Measurements from ENCODE around the gene MRTFB.
"Not testable (repeated sequence)": the region's sequence is repeated elsewhere in the genome, so short reads cannot be mapped to it uniquely, and the experiment has no call there.

DNA sequence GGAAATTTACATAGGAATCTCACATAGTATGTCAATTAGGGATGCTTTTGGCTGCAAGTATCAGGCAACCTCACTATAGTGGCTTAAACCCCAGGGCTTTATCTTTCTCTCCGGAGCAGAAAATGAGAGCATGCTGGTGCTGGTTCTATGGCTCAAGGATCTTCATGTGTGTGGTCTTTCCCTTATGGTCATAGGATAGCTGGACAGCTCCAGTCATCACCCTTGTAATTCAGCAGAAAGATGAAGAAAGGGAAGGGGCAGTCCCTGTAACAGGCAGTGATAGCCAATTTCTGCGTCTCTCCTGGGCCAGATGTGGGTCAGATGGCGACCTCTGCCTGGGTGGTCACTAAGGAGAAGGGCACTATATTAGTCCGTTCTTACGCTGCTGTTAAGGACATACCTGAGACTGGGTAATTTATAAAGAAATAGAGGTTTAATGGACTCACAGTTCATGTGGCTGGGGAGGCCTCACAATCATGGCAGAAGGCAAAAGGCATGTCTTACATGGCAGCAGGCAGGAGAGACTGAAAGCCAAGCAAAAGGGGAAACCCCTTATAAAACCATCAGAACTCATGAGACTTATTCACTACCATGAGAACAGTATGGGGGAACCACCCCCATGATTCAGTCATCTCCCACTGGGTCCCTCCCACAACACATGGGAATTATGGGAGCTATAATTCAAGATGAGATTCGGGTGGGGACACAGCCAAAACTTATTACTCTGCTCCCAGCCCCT is 23.8 kb upstream of the MRTFB start:
- not testable (repeated sequence) for TF ChIP-seq ZNF70 (CRISPR knock-in tag; IDR thresholded peaks at IDR 0.05); TOX (CRISPR knock-in tag; IDR thresholded peaks at IDR 0.05; ENCODE audit: borderline replicate concordance); ZNF8 (CRISPR knock-in tag; IDR thresholded peaks at IDR 0.05); SNAI2 (CRISPR knock-in tag; IDR thresholded peaks at IDR 0.05); GLIS3 (CRISPR knock-in tag; IDR thresholded peaks at IDR 0.05); RARB (CRISPR knock-in tag; IDR thresholded peaks at IDR 0.05); ZFP30 (CRISPR knock-in tag; IDR thresholded peaks at IDR 0.05); ARNTL (CRISPR knock-in tag; IDR thresholded peaks at IDR 0.05; ENCODE audit: borderline replicate concordance, low read depth)
- TF ChIP-seq, protein P1, sequence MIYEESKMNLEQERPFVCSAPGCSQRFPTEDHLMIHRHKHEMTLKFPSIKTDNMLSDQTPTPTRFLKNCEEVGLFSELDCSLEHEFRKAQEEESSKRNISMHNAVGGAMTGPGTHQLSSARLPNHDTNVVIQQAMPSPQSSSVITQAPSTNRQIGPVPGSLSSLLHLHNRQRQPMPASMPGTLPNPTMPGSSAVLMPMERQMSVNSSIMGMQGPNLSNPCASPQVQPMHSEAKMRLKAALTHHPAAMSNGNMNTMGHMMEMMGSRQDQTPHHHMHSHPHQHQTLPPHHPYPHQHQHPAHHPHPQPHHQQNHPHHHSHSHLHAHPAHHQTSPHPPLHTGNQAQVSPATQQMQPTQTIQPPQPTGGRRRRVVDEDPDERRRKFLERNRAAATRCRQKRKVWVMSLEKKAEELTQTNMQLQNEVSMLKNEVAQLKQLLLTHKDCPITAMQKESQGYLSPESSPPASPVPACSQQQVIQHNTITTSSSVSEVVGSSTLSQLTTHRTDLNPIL (CRISPR knock-in tag; IDR thresholded peaks at IDR 0.05; ENCODE audit: low read depth), result not testable (repeated sequence)
- TF ChIP-seq, protein P2, sequence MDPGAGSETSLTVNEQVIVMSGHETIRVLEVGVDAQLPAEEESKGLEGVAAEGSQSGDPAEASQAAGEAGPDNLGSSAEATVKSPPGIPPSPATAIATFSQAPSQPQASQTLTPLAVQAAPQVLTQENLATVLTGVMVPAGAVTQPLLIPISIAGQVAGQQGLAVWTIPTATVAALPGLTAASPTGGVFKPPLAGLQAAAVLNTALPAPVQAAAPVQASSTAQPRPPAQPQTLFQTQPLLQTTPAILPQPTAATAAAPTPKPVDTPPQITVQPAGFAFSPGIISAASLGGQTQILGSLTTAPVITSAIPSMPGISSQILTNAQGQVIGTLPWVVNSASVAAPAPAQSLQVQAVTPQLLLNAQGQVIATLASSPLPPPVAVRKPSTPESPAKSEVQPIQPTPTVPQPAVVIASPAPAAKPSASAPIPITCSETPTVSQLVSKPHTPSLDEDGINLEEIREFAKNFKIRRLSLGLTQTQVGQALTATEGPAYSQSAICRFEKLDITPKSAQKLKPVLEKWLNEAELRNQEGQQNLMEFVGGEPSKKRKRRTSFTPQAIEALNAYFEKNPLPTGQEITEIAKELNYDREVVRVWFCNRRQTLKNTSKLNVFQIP (CRISPR knock-in tag; IDR thresholded peaks at IDR 0.05; ENCODE audit: borderline replicate concordance, low read depth), result not testable (repeated sequence)
- TF ChIP-seq, protein P3, sequence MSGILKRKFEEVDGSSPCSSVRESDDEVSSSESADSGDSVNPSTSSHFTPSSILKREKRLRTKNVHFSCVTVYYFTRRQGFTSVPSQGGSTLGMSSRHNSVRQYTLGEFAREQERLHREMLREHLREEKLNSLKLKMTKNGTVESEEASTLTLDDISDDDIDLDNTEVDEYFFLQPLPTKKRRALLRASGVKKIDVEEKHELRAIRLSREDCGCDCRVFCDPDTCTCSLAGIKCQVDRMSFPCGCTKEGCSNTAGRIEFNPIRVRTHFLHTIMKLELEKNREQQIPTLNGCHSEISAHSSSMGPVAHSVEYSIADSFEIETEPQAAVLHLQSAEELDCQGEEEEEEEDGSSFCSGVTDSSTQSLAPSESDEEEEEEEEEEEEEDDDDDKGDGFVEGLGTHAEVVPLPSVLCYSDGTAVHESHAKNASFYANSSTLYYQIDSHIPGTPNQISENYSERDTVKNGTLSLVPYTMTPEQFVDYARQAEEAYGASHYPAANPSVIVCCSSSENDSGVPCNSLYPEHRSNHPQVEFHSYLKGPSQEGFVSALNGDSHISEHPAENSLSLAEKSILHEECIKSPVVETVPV (CRISPR knock-in tag; IDR thresholded peaks at IDR 0.05), result not testable (repeated sequence)
- TF ChIP-seq, protein P4, sequence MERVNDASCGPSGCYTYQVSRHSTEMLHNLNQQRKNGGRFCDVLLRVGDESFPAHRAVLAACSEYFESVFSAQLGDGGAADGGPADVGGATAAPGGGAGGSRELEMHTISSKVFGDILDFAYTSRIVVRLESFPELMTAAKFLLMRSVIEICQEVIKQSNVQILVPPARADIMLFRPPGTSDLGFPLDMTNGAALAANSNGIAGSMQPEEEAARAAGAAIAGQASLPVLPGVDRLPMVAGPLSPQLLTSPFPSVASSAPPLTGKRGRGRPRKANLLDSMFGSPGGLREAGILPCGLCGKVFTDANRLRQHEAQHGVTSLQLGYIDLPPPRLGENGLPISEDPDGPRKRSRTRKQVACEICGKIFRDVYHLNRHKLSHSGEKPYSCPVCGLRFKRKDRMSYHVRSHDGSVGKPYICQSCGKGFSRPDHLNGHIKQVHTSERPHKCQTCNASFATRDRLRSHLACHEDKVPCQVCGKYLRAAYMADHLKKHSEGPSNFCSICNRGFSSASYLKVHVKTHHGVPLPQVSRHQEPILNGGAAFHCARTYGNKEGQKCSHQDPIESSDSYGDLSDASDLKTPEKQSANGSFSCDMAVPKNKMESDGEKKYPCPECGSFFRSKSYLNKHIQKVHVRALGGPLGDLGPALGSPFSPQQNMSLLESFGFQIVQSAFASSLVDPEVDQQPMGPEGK (CRISPR knock-in tag; IDR thresholded peaks at IDR 0.05; ENCODE audit: borderline replicate concordance), result not testable (repeated sequence)
- TF ChIP-seq, protein P5, sequence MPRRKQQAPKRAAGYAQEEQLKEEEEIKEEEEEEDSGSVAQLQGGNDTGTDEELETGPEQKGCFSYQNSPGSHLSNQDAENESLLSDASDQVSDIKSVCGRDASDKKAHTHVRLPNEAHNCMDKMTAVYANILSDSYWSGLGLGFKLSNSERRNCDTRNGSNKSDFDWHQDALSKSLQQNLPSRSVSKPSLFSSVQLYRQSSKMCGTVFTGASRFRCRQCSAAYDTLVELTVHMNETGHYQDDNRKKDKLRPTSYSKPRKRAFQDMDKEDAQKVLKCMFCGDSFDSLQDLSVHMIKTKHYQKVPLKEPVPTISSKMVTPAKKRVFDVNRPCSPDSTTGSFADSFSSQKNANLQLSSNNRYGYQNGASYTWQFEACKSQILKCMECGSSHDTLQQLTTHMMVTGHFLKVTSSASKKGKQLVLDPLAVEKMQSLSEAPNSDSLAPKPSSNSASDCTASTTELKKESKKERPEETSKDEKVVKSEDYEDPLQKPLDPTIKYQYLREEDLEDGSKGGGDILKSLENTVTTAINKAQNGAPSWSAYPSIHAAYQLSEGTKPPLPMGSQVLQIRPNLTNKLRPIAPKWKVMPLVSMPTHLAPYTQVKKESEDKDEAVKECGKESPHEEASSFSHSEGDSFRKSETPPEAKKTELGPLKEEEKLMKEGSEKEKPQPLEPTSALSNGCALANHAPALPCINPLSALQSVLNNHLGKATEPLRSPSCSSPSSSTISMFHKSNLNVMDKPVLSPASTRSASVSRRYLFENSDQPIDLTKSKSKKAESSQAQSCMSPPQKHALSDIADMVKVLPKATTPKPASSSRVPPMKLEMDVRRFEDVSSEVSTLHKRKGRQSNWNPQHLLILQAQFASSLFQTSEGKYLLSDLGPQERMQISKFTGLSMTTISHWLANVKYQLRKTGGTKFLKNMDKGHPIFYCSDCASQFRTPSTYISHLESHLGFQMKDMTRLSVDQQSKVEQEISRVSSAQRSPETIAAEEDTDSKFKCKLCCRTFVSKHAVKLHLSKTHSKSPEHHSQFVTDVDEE (CRISPR knock-in tag; IDR thresholded peaks at IDR 0.05), result not testable (repeated sequence)
